NCI-H460 (cell line): ENCODE data around the gene ACTRT3. TPM values are rescaled to one million over a fixed set of nuclear protein-coding genes. Genes with fewer than 3 reads are reported as not detected.

Experiments
- small RNA-seq, 2 experiments: library from RNA; depleted of rRNA; stranded (forward); fragments of <200 nt; gene quantifications; one replicate each; pipeline ENCODE3, GENCODE V24; 2014
- total RNA-seq: library from RNA; depleted of rRNA; stranded (reverse); fragments of >200 nt; shearing (Covaris generic); gene quantifications from 2 replicates; pipeline ENCODE4 v1.2.3, GENCODE V29; 2014; rRNA removed

Gene ACTRT3
- total RNA-seq, 1 experiment from 2014 or later: 0.67 TPM

Small RNA genes within 50 kb of the gene (small RNA-seq; reads per million reads assigned to genes)
- 0 reads per million in 2 experiments for gene RNU6-637P

Other genes with a start within 250 kb of the ACTRT3 start
- gene MECOM, start 105.8 kb downstream of the ACTRT3 start, total RNA-seq: 0.07 TPM in 1 of 2 replicates, not detected in the other
- 14.7 and 17.6 TPM in 2 replicates for gene TERC, start 4.5 kb downstream of the ACTRT3 start, total RNA-seq
- 10.7 and 14.7 TPM in 2 replicates for gene MYNN, start 3.8 kb upstream of the ACTRT3 start, total RNA-seq
- gene LRRIQ4, start 43.3 kb upstream of the ACTRT3 start, total RNA-seq: 0.10 and 0.17 TPM in 2 replicates
- 12.5 and 13.7 TPM in 2 replicates for gene LRRC34, start 43.3 kb upstream of the ACTRT3 start, total RNA-seq
- gene LRRC31, start 100.4 kb upstream of the ACTRT3 start, total RNA-seq: not detected in 2 replicates
- gene SAMD7, start 142.0 kb upstream of the ACTRT3 start, total RNA-seq: not detected in 2 replicates
- gene SEC62, start 197.2 kb upstream of the ACTRT3 start, total RNA-seq: 20.1 and 30.2 TPM in 2 replicates